T47D (cell line): ENCODE data around the gene ROBO1.
"Not testable (repeated sequence)": the region's sequence is repeated elsewhere in the genome, so short reads cannot be mapped to it uniquely, and the experiment has no call there.

Source experiments
- DNase-seq, 2 experiments: peaks; one replicate each; pipeline versions ENCODE4 v3.0.0 to v3.0.0-alpha.2; 2011 to 2012; ENCODE audit warnings: low read depth in 1 of 2, low spot score in 1 of 2
- JUND ChIP-seq: IDR thresholded peaks from 2 replicates; pipeline ENCODE4 v1.6.1; 2012; ENCODE audit warnings: low read depth
- in situ Hi-C: cut with HindIII; loops from 2 replicates; pipeline ENCODE4 v1.10.0; 2016; ENCODE audit warnings: low sequenced_read_pairs, low pct_unique_long_range_greater_than_20kb

ROBO1 gene

GRCh38 chr3:79317551-79318518 is 450.0 kb downstream of the ROBO1 start:
- DNase-seq: no peak
- TF ChIP-seq JUND: no peak
- in situ Hi-C loops: no loop called here

DNA sequence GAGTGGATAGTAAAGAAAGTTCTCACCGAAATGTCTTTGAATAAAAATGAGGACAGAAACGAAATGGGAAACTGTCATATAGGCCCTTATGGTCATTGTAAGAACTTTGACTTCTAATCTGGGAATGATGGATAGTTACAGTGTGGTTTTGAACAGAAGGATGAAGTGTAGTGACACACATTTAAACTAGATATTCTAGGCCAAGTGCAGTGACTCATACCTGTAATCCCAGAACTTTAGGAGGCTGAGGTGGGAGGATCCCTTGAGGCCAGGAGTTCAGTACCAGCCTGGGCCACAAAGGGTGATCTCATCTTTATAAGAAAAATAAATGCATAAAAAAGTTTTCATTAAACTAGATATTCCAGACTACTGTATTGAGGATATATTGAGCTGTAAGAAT is 452.8 kb downstream of the ROBO1 start:
- no peak for DNase-seq
- in situ Hi-C loops: no loop called here
- no peak for TF ChIP-seq JUND

GRCh38 chr3:79314544-79314943 is 453.3 kb downstream of the ROBO1 start:
- peak; percentile 10 to 75 for DNase-seq
- in situ Hi-C loops: no loop called here
- TF ChIP-seq JUND: no peak

DNA sequence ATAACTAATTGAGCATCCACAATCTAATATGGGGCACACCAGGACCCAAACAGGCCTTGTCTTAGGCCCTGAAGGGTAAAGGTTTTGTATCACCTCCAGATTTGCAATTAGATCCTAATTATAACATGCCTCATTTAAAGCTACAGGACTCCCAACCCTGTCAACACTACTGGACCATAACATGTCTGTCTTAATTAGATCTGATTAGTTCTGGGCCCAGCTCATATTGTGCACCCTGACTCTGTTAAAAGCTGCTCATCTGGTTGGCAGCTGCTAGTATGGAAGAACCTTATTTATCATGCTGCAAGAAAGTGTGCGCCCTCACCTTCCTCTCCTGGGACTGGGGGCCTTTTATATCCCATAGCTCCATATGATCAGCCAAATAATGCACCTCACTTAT is 457.8 kb downstream of the ROBO1 start:
- in situ Hi-C loops: no loop called here
- no peak for DNase-seq
- no peak for TF ChIP-seq JUND

DNA sequence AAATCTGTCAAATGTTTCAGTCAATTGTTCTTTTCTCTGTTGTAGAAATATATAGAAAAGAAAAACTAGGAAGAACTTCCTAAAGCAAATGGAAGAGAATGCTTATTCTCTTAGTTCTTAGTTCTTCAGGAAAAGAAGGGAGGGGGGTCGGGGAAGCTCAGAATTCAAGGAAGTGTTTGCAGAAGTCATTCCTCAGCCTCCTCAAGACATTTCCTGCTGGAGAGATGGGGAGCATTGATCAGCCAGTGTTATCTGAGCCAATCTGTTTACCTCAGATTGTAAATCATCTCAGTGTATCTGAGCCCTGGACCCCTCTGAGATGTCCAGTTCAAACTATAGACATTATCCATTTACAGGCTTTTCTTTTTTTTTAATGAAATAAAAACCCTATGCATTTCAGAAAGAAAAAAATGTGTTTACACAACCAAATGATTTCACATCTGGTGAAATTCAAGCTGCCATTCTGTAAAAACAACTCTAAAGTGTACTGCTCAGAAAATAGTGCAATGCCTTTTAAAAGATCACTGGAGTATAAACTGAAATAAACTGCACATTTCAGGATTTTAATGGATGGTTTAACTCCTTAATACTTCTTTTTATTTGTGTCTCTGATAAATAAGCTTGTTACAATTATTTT is 460.7 kb downstream of the ROBO1 start:
- no peak for TF ChIP-seq JUND
- in situ Hi-C loops: no loop called here
- DNase-seq: no peak

DNA sequence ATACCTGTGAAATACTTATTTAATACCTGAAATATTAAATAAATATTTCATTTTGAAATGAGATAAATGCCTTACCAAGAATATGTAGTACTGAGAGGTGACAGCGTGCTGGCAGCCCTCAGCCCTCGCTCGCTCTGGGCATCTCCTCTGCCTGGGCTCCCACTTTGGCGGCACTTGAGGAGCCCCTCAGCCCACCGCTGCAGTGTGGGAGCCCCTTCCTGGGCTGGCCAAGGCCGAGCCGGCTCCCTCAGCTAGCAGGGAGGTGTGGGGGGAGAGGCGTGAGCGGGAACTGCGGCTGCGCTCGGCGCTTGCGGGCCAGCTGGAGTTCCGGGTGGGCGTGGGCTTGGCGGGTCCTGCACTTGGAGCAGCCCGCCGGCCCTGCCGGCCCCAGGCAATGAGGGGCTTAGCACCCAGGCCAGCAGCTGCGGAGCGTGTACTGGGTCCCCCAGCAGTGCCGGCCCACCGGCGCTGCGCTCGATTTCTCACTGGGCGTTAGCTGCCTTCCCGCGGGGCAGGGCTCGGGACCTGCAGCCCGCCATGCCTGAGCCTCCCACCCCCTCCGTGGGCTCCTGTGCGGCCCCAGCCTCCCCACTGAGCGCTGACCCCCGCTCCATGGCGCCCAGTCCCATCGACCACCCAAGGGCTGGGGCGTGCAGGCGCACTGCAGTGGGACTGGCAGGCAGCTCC is 467.7 kb downstream of the ROBO1 start:
- DNase-seq, in situ Hi-C loops: not testable (repeated sequence)

GRCh38 chr3:79297245-79297960 is 470.4 kb downstream of the ROBO1 start:
- no peak for DNase-seq
- in situ Hi-C loops: no loop called here
- no peak for TF ChIP-seq JUND

DNA sequence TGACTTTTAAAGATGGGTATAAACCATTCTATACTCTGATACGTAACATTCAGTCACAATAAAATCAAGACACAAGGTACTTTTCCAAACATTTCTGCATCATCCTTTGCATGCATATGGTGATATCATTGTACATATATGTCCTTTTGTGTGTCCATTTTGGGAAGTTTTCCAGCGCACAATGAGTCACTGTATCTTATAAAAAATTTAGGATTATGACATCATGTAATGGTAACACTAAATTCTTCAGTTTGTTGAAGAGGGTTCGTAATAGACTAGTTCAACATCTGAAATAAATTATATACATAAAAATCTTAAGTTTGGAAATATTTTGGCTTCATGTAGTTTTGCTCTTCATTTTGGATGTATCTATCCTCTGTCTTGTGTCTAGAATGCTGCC is 480.9 kb downstream of the ROBO1 start:
- in situ Hi-C loops: no loop called here
- TF ChIP-seq JUND: no peak

DNA sequence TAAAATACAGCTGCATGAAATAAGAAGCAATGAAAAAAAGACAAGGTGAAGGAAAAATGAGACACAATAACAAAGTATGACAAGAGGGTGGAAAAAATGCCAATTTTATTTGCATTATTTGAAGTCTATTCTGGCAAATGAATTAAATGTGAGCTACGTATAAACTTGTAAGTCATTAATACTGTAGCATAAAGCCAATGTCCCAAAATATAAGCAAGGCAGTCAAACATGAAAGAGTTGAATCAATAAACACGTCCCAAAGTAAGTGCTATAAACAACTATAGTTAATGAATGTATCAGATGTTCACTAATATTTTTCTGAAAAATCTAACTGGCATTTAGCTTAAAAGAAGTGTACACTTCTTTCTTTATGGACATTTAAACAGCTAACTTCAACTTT is 481.9 kb downstream of the ROBO1 start:
- in situ Hi-C loops: no loop called here
- no peak for DNase-seq
- no peak for TF ChIP-seq JUND

More for the DNA sequence above, 480.9 kb downstream of the ROBO1 start:
- DNase-seq: no peak

DNA sequence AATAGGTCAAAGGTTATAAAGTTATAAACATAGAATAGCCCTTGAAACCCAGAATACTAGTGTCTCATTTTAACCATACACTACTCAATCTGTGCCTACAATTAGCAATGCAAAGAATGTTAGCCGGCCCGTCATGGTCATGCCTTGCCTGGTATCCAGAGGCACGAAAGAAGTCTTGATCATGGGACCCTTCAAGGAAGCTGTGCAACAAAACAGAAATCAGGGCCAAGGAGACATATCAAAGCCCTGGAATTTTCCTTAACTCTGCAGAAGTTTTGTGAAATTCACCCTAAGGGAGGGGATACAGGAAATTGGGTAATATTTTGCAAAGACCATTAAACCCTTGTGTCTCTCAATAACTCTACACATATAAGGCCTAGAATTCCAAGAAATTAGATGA is 482.4 kb downstream of the ROBO1 start:
- in situ Hi-C loops: no loop called here
- TF ChIP-seq JUND: no peak
- no peak for DNase-seq

- no peak for DNase-seq
- no peak for TF ChIP-seq JUND
- in situ Hi-C loops: no loop called here
Observed at GRCh38 chr3:79284781-79285180, 483.0 kb downstream of the ROBO1 start.

DNA sequence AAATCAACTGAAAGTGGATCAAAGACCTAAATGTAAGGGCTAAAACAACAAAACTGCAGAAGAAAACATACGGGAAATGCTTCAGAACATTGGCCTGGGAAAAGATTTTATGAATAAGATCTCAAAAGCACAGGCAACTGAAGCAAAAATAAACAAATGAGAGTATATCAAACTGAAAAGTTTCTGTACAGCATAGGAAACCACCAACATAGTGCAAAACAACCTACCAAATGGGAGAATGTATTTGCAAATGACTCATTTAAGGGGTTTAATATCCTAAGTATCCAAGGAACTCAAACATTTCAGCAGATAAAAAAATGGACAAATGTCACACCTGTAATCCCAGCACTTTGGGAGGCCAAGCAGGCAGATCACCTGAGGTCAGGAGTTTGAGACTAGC is 489.1 kb downstream of the ROBO1 start:
- DNase-seq: no peak
- TF ChIP-seq JUND: no peak
- in situ Hi-C loops: no loop called here
